ENCODE results near the gene FEM1A.

The FEM1A gene

GRCh38 chr19:4843647-4843965 is 52.1 kb downstream of the FEM1A start:
- TF ChIP-seq YY1 (IDR thresholded peaks at IDR 0.05; ENCODE audit: low read depth) (no peak), FOXM1 (IDR thresholded peaks at IDR 0.05; ENCODE audit: borderline replicate concordance, low read depth) (no peak), CEBPB (IDR thresholded peaks at IDR 0.05) (no peak), ZBTB7A (IDR thresholded peaks at IDR 0.05; ENCODE audit: low read depth) (no peak), TAF1 (IDR thresholded peaks at IDR 0.05; ENCODE audit: low read depth) (no peak), RAD21 (IDR thresholded peaks at IDR 0.05; ENCODE audit: low read depth) (no peak), EGR1 (IDR thresholded peaks at IDR 0.05) (no peak), CREB1 (IDR thresholded peaks at IDR 0.05; ENCODE audit: low read depth) (no peak), TEAD4 (IDR thresholded peaks at IDR 0.05) (no peak), EP300 (IDR thresholded peaks at IDR 0.05; ENCODE audit: borderline replicate concordance) (no peak), TCF12 (IDR thresholded peaks at IDR 0.05; ENCODE audit: low read depth) (no peak), NFIC (IDR thresholded peaks at IDR 0.05) (no peak)
- TF ChIP-seq, protein P1, sequence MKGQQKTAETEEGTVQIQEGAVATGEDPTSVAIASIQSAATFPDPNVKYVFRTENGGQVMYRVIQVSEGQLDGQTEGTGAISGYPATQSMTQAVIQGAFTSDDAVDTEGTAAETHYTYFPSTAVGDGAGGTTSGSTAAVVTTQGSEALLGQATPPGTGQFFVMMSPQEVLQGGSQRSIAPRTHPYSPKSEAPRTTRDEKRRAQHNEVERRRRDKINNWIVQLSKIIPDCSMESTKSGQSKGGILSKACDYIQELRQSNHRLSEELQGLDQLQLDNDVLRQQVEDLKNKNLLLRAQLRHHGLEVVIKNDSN (IDR thresholded peaks at IDR 0.05) = no peak
- TF ChIP-seq, protein P2, sequence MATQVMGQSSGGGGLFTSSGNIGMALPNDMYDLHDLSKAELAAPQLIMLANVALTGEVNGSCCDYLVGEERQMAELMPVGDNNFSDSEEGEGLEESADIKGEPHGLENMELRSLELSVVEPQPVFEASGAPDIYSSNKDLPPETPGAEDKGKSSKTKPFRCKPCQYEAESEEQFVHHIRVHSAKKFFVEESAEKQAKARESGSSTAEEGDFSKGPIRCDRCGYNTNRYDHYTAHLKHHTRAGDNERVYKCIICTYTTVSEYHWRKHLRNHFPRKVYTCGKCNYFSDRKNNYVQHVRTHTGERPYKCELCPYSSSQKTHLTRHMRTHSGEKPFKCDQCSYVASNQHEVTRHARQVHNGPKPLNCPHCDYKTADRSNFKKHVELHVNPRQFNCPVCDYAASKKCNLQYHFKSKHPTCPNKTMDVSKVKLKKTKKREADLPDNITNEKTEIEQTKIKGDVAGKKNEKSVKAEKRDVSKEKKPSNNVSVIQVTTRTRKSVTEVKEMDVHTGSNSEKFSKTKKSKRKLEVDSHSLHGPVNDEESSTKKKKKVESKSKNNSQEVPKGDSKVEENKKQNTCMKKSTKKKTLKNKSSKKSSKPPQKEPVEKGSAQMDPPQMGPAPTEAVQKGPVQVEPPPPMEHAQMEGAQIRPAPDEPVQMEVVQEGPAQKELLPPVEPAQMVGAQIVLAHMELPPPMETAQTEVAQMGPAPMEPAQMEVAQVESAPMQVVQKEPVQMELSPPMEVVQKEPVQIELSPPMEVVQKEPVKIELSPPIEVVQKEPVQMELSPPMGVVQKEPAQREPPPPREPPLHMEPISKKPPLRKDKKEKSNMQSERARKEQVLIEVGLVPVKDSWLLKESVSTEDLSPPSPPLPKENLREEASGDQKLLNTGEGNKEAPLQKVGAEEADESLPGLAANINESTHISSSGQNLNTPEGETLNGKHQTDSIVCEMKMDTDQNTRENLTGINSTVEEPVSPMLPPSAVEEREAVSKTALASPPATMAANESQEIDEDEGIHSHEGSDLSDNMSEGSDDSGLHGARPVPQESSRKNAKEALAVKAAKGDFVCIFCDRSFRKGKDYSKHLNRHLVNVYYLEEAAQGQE (IDR thresholded peaks at IDR 0.05; ENCODE audit: low read depth) = no peak
- TF ChIP-seq, protein P3, sequence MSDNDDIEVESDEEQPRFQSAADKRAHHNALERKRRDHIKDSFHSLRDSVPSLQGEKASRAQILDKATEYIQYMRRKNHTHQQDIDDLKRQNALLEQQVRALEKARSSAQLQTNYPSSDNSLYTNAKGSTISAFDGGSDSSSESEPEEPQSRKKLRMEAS (IDR thresholded peaks at IDR 0.05) = no peak

DNA sequence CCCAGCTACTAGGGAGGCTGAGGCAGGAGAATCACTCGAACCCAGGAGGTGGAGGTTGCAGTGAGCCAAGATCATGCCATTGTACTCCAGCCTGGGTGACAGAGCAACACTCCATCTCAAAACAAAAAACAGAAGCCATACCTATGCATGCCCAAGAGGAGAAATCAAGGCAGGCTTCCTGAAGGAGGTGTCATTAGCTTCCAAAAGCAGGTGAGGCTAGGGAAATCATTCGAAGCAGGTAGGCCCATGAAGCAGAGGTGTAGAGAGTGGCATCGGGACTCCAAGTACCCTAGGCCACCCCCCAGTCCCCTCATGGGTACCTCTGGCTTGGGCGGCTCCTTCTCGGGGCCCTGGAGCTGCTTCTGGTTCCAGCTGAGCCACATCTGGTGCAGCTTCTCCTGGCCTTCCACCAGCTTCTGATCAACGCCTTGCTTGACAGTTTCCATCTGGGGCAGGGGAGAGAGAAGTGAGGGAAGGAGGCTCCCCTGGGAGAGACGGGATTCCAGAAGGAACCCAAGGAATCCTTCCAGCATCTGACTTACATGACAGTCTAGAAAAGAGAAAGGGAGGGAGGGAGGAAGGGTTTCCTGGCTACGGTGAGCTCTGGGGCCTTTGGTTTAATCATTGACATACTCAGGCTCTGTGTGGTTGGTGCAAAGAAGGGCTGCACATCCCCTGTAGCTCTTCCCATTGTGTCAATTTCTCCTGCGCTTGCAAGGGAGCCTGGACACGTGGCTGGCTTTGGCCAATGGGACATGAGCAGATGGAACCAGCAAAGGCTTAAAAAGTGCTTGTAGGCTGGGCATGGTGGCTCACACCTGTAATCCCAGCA is 53.0 kb downstream of the FEM1A start:
- TF ChIP-seq EP300 (IDR thresholded peaks at IDR 0.05; ENCODE audit: borderline replicate concordance) = no peak
- TF ChIP-seq, protein P3 (IDR thresholded peaks at IDR 0.05) = no peak
- TF ChIP-seq, protein P2 (IDR thresholded peaks at IDR 0.05; ENCODE audit: low read depth) = no peak
- no peak for TF ChIP-seq ZBTB7A (IDR thresholded peaks at IDR 0.05; ENCODE audit: low read depth)
- TF ChIP-seq TEAD4 (IDR thresholded peaks at IDR 0.05) = no peak
- no peak for TF ChIP-seq TCF12 (IDR thresholded peaks at IDR 0.05; ENCODE audit: low read depth)
- TF ChIP-seq YY1 (IDR thresholded peaks at IDR 0.05; ENCODE audit: low read depth) = no peak

GRCh38 chr19:4847190-4847973 is 55.8 kb downstream of the FEM1A start:
- TF ChIP-seq, protein P2 (IDR thresholded peaks at IDR 0.05; ENCODE audit: low read depth) = no peak
- TF ChIP-seq FOXM1 (IDR thresholded peaks at IDR 0.05; ENCODE audit: borderline replicate concordance, low read depth) (no peak), EP300 (IDR thresholded peaks at IDR 0.05; ENCODE audit: borderline replicate concordance) (no peak), ZBTB7A (IDR thresholded peaks at IDR 0.05; ENCODE audit: low read depth) (no peak), TCF12 (IDR thresholded peaks at IDR 0.05; ENCODE audit: low read depth) (no peak), EGR1 (IDR thresholded peaks at IDR 0.05) (no peak), NFIC (IDR thresholded peaks at IDR 0.05) (no peak), RAD21 (IDR thresholded peaks at IDR 0.05; ENCODE audit: low read depth) (no peak), CREB1 (IDR thresholded peaks at IDR 0.05; ENCODE audit: low read depth) (no peak), TEAD4 (IDR thresholded peaks at IDR 0.05) (no peak), YY1 (IDR thresholded peaks at IDR 0.05; ENCODE audit: low read depth) (no peak), CEBPB (IDR thresholded peaks at IDR 0.05) (no peak), TAF1 (IDR thresholded peaks at IDR 0.05; ENCODE audit: low read depth) (no peak)
- TF ChIP-seq, protein P1 (IDR thresholded peaks at IDR 0.05) = no peak
- TF ChIP-seq, protein P3 (IDR thresholded peaks at IDR 0.05) = no peak
